SK-N-SH treated with all-trans-retinoic acid at 6 μM for 48 hours (cell line): ENCODE data around the gene ADGRV1.
"Not testable (repeated sequence)": the region's sequence is repeated elsewhere in the genome, so short reads cannot be mapped to it uniquely, and the experiment has no call there.

Experiments
- ATAC-seq: fragments of 200-7000 bp; cut with Tn5 transposase; 3 replicates; pipeline ENCODE4 v1.9.1; 2020; ENCODE audit warnings: mild to moderate bottlenecking, moderate library complexity
- CREB5 ChIP-seq: fragments of 250-450 bp; sonication (Bioruptor Pico); IDR thresholded peaks from 2 replicates; pipeline ENCODE4 v1.5.1; 2020; ENCODE audit warnings: low read depth, mild to moderate bottlenecking, moderate library complexity
- CSDC2 ChIP-seq: fragments of 250-450 bp; sonication (Bioruptor Pico); IDR thresholded peaks from 2 replicates; pipeline ENCODE4 v1.5.0; 2020; ENCODE audit warnings: mild to moderate bottlenecking, moderate library complexity
- CSRNP3 ChIP-seq: fragments of 250-450 bp; sonication (Bioruptor Pico); IDR thresholded peaks from 2 replicates; pipeline ENCODE4 v1.5.1; 2021; ENCODE audit warnings: mild to moderate bottlenecking, moderate library complexity
- ESRRG ChIP-seq: fragments of 250-450 bp; sonication (Bioruptor Pico); IDR thresholded peaks from 2 replicates; pipeline ENCODE4 v1.6.1; 2021; ENCODE audit warnings: mild to moderate bottlenecking
- GLIS3 ChIP-seq: fragments of 250-450 bp; sonication (Bioruptor Pico); IDR thresholded peaks from 2 replicates; pipeline ENCODE4 v1.5.0; 2020; ENCODE audit warnings: mild to moderate bottlenecking, moderate library complexity
- OSR1 ChIP-seq: fragments of 250-450 bp; sonication (Bioruptor Pico); IDR thresholded peaks from 2 replicates; pipeline ENCODE4 v1.8.0; 2022; ENCODE audit warnings: moderate library complexity, mild to moderate bottlenecking, inconsistent platforms
- PATZ1 ChIP-seq: fragments of 250-450 bp; sonication (Bioruptor Pico); IDR thresholded peaks from 2 replicates; pipeline ENCODE4 v1.8.0; 2020; ENCODE audit warnings: mild to moderate bottlenecking, moderate library complexity, borderline replicate concordance
- POU6F1 ChIP-seq: fragments of 250-450 bp; sonication (Bioruptor Pico); IDR thresholded peaks from 2 replicates; pipeline ENCODE4 v1.8.0; 2021; ENCODE audit warnings: low read depth, mild to moderate bottlenecking, moderate library complexity, borderline replicate concordance
- RARB ChIP-seq: fragments of 250-450 bp; sonication (Bioruptor Pico); IDR thresholded peaks from 2 replicates; pipeline ENCODE4 v1.8.0; 2021; ENCODE audit warnings: mild to moderate bottlenecking, moderate library complexity
- SNAI2 ChIP-seq: fragments of 250-450 bp; sonication (Bioruptor Pico); IDR thresholded peaks from 2 replicates; pipeline ENCODE4 v1.5.0; 2020; ENCODE audit warnings: mild to moderate bottlenecking, moderate library complexity
- TOX ChIP-seq: fragments of 250-450 bp; sonication (Bioruptor Pico); IDR thresholded peaks from 2 replicates; pipeline ENCODE4 v1.8.0; 2021; ENCODE audit warnings: mild to moderate bottlenecking, moderate library complexity, borderline replicate concordance
- TSHZ2 ChIP-seq: fragments of 250-450 bp; sonication (Bioruptor Pico); IDR thresholded peaks from 2 replicates; pipeline ENCODE4 v1.5.0; 2020; ENCODE audit warnings: mild to moderate bottlenecking, moderate library complexity
- ZC3H10 ChIP-seq: fragments of 250-450 bp; sonication (Bioruptor Pico); IDR thresholded peaks from 2 replicates; pipeline ENCODE4 v1.5.1; 2021; ENCODE audit warnings: mild to moderate bottlenecking, moderate library complexity
- ZFP3 ChIP-seq: fragments of 250-450 bp; sonication (Bioruptor Pico); IDR thresholded peaks from 2 replicates; pipeline ENCODE4 v1.5.0; 2020; ENCODE audit warnings: mild to moderate bottlenecking, moderate library complexity
- ZFP30 ChIP-seq: fragments of 450-650 bp; formaldehyde crosslinking; IDR thresholded peaks from 2 replicates; pipeline ENCODE4 v1.5.0; 2022; ENCODE audit warnings: mild to moderate bottlenecking, moderate library complexity
- ZNF565 ChIP-seq: fragments of 450-650 bp; formaldehyde crosslinking; conservative IDR thresholded peaks from 2 replicates; pipeline ENCODE4 v1.5.0; 2020; ENCODE audit warnings: low read depth, mild to moderate bottlenecking, moderate library complexity
- ZNF70 ChIP-seq: fragments of 450-650 bp; formaldehyde crosslinking; IDR thresholded peaks from 2 replicates; pipeline ENCODE4 v1.5.0; 2020; ENCODE audit warnings: mild to moderate bottlenecking, moderate library complexity
- ZNF8 ChIP-seq: fragments of 450-650 bp; formaldehyde crosslinking; IDR thresholded peaks from 2 replicates; pipeline ENCODE4 v1.5.0; 2020; ENCODE audit warnings: mild to moderate bottlenecking, moderate library complexity

Gene ADGRV1

GRCh38 chr5:90658620-90659019 lies 100.0 kb downstream of the ADGRV1 start:
- no peak for ATAC-seq
- TF ChIP-seq ZFP3 (CRISPR knock-in tag) (no peak), RARB (CRISPR knock-in tag) (no peak)

GRCh38 chr5:90668079-90668565 lies 109.5 kb downstream of the ADGRV1 start:
- ATAC-seq, result not testable (repeated sequence)

GRCh38 chr5:90675222-90675621 lies 116.6 kb downstream of the ADGRV1 start:
- ATAC-seq, result no peak

GRCh38 chr5:90680921-90681563 lies 122.4 kb downstream of the ADGRV1 start:
- no peak for TF ChIP-seq GLIS3 (CRISPR knock-in tag)
- TF ChIP-seq OSR1 (CRISPR knock-in tag), result no peak
- TF ChIP-seq SNAI2 (CRISPR knock-in tag), result no peak
- TF ChIP-seq ZNF8, result no peak
- TF ChIP-seq ZFP3 (CRISPR knock-in tag), result no peak
- no peak for TF ChIP-seq PATZ1 (CRISPR knock-in tag)
- TF ChIP-seq CREB5 (CRISPR knock-in tag), result no peak
- no peak for TF ChIP-seq CSDC2 (CRISPR knock-in tag)
- ATAC-seq, result no peak

More at GRCh38 chr5:90675222-90675621, 116.6 kb downstream of the ADGRV1 start:
- TF ChIP-seq PATZ1 (CRISPR knock-in tag) (no peak), CSDC2 (CRISPR knock-in tag) (no peak), ESRRG (CRISPR knock-in tag) (no peak), SNAI2 (CRISPR knock-in tag) (no peak), TSHZ2 (no peak), POU6F1 (CRISPR knock-in tag) (no peak), ZFP30 (CRISPR knock-in tag) (no peak), ZNF565 (CRISPR knock-in tag) (no peak), ZFP3 (CRISPR knock-in tag) (no peak), OSR1 (CRISPR knock-in tag) (no peak), TOX (no peak)

- no peak for TF ChIP-seq POU6F1 (CRISPR knock-in tag)
- no peak for TF ChIP-seq ZNF70 (CRISPR knock-in tag)
- no peak for TF ChIP-seq ZC3H10 (CRISPR knock-in tag)
- TF ChIP-seq ESRRG (CRISPR knock-in tag), result no peak
- no peak for TF ChIP-seq CSRNP3 (CRISPR knock-in tag)
- no peak for TF ChIP-seq ZFP3 (CRISPR knock-in tag)
- TF ChIP-seq ZNF565 (CRISPR knock-in tag), result no peak
- no peak for TF ChIP-seq TOX
- no peak for ATAC-seq
Measured at GRCh38 chr5:90682278-90682677, 123.7 kb downstream of the ADGRV1 start.
